Ascending aorta (tissue), 2 donors: ENCODE measurements around the gene PEX10. TPM values are rescaled to one million over a fixed set of nuclear protein-coding genes. Genes with fewer than 3 reads are reported as not detected.

ENCODE experiments used
- DNase-seq, 2 donors: peaks; one replicate each; pipeline ENCODE4 v3.0.0-alpha.2; 2019; ENCODE audit warnings: low spot score in 2 of 2
- H3K27ac ChIP-seq, 2 donors: fragments of 200-600 bp; sonication (generic); one replicate each; pipeline ENCODE4 v1.5.1; 2016 to 2017; ENCODE audit warnings: mild to moderate bottlenecking in 1 of 2
- H3K27me3 ChIP-seq: fragments of 200-600 bp; sonication (generic); one replicate; pipeline ENCODE4 v1.5.1; 2017
- H3K36me3 ChIP-seq, 2 donors: fragments of 200-600 bp; sonication (generic); one replicate each; pipeline ENCODE4 v1.5.1; 2016
- H3K4me1 ChIP-seq, 2 donors: fragments of 200-600 bp; sonication (generic); one replicate each; pipeline ENCODE4 v1.5.1; 2016 to 2017; ENCODE audit warnings: mild to moderate bottlenecking in 1 of 2
- H3K4me3 ChIP-seq, 2 donors: fragments of 200-600 bp; sonication (generic); one replicate each; pipeline ENCODE4 v1.5.1; 2016 to 2017; ENCODE audit warnings: mild to moderate bottlenecking in 1 of 2
- H3K9me3 ChIP-seq, 2 donors: fragments of 200-600 bp; sonication (generic); one replicate each; pipeline ENCODE4 v1.5.1; 2016
- intact Hi-C: fragments of 100-400 bp; cut with DNase I; formaldehyde crosslinking; loops from one replicate; pipeline ENCODE4 v1.15.1; 2023
- total RNA-seq: library from RNA; depleted of rRNA; stranded (reverse); fragments of >200 nt; gene quantifications from one replicate; pipeline ENCODE4 v1.1.0, GENCODE V29; 2016
- TF ChIP-seq, protein P1 (sequence below), 3 experiments: fragments of 200-600 bp in 2 of 3; fragments of 450-650 bp in 1 of 3; sonication (generic) in 2 of 3; IDR thresholded peaks; one replicate each; pipeline ENCODE4 v1.5.1; 2016 to 2019; ENCODE audit warnings: antibody characterized with exemption in 3 of 3, mild to moderate bottlenecking in 1 of 3, moderate library complexity in 1 of 3

Gene PEX10
- total RNA-seq, 1 donor from 2014 or later = 26.1 TPM

DNA sequence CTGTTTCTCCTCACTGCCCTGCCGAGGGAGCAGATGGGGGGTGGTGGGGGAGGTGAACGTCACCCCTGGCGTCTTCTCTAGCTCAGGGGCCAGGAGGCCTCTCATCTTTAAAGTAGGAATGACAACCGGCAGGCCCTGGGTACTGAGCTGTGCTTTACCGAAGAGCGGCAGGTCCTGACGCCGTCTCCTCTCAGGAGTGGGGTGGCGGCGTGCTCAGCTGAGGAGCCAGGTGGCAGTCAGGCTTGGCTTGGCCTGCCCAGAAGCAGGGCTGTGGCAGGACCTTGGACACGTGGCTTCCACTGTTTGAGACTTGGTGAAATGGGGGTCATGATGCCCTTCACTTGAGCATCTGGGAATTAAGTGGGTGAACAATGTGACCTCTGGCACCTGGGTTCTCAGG is 17.6 kb downstream of the PEX10 start:
- Histone ChIP-seq H3K27me3 (no peaks in the 10 kb centered on the region), H3K27ac (no peak overlapping the region), H3K9me3 (no peaks in the 10 kb centered on the region), H3K36me3 (peaks cover 42 to 52% of the 10 kb centered on the region in 2 donors), H3K4me1 (peaks cover 4 to 18% of the 10 kb centered on the region in 2 donors), H3K4me3 (no peak overlapping the region)
- TF ChIP-seq, protein P1, sequence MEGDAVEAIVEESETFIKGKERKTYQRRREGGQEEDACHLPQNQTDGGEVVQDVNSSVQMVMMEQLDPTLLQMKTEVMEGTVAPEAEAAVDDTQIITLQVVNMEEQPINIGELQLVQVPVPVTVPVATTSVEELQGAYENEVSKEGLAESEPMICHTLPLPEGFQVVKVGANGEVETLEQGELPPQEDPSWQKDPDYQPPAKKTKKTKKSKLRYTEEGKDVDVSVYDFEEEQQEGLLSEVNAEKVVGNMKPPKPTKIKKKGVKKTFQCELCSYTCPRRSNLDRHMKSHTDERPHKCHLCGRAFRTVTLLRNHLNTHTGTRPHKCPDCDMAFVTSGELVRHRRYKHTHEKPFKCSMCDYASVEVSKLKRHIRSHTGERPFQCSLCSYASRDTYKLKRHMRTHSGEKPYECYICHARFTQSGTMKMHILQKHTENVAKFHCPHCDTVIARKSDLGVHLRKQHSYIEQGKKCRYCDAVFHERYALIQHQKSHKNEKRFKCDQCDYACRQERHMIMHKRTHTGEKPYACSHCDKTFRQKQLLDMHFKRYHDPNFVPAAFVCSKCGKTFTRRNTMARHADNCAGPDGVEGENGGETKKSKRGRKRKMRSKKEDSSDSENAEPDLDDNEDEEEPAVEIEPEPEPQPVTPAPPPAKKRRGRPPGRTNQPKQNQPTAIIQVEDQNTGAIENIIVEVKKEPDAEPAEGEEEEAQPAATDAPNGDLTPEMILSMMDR (IDR thresholded peaks at IDR 0.05) = no peak
- intact Hi-C loops = no loop called here
- DNase-seq = no peak

DNA sequence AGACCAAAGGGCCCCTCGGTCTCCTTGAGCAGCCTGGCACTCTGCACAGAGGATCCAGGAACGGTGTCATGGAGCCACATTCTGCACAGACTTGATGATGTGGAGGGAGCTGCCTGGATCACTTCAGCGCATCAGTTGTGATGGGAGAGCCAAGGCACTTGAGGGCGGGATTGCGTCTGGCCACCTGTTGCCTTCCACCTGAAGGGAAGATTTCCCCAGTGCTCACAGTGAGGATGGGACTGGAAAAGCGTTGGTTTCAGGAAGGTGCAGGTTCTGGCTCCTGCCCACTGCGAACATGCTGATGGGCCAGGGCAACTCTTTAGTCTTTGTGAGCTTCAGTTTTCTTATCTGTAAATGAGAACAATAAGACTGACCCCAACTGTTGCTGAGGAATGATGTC is 18.1 kb downstream of the PEX10 start:
- Histone ChIP-seq H3K4me3 (no peak overlapping the region), H3K36me3 (peaks cover 37 to 47% of the 10 kb centered on the region in 2 donors), H3K27me3 (no peaks in the 10 kb centered on the region), H3K27ac (no peak overlapping the region), H3K9me3 (no peaks in the 10 kb centered on the region), H3K4me1 (peaks cover 4 to 18% of the 10 kb centered on the region in 2 donors)
- TF ChIP-seq, protein P1 (IDR thresholded peaks at IDR 0.05) = no peak
- intact Hi-C loops = no loop called here
- no peak for DNase-seq

- H3K36me3 ChIP-seq = peaks cover 29 to 40% of the 10 kb centered on the region in 2 donors
- no peak overlapping the region for H3K27ac ChIP-seq
- no peaks in the 10 kb centered on the region for H3K9me3 ChIP-seq
- intact Hi-C loops = no loop called here
- H3K4me1 ChIP-seq = peaks cover 4 to 18% of the 10 kb centered on the region in 2 donors
- peak overlapping the region in 1 of 2 donors; percentile 81 for H3K4me3 ChIP-seq
- DNase-seq = no peak
- no peaks in the 10 kb centered on the region for H3K27me3 ChIP-seq
- TF ChIP-seq, protein P1 (IDR thresholded peaks at IDR 0.05) = no peak
Measured at GRCh38 chr1:2393471-2393877, 18.9 kb downstream of the PEX10 start.

DNA sequence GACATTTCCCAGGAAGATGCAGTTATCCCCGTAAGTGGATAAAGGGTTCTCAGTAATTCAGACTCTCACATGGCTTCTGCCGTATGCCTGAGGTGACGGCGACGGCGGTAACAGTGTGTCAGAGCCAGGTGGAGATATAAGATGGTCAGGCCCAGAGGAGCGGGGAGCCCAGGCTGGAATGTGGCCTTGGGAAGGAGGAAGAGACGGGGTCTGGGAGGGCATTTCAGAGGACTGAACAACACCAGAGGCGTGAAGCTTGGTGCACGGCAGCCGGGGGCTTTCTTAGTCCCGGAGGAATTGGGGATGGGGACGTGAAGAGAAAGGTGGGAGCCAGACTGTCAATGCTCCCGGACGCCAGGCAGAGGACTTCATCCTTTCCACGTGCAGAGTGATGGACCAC is 19.7 kb downstream of the PEX10 start:
- Histone ChIP-seq H3K9me3 (no peaks in the 10 kb centered on the region), H3K27ac (peak overlapping the region; percentile 84 to 86), H3K4me3 (peak overlapping the region; percentile 81 to 86), H3K27me3 (no peaks in the 10 kb centered on the region), H3K36me3 (peaks cover 21 to 32% of the 10 kb centered on the region in 2 donors), H3K4me1 (peaks cover 4 to 18% of the 10 kb centered on the region in 2 donors)
- TF ChIP-seq, protein P1 (IDR thresholded peaks at IDR 0.05) = no peak
- DNase-seq = no peak
- intact Hi-C loops = no loop called here

DNA sequence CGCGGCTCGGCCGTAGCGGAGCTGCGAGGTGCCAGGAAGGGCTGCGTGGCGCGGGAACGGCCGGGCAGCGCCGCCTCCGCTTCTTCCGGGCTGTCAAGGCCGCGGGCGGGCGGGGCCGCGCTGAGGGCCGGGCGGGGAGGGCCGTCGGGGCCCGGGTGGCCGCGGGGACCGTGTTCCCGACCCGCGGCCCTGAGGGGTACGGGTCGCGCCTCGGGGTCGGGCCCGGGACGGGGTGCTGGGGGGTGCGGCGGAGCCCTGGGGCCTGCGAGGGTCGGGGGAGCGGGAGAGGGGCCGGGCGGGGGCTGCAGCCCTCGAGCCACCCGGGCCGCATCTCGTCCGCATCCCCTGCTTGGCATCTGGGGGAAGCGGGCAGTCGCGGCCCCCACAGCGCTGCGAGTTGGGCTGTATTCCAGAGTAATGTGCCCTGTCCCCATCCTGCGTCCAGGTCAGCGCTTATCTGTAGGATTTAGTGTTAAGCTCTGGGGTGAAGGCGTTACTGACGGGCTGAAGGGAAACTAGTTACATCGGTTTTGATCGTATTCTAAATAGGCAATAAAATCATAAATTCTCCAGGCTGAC is 20.3 kb downstream of the PEX10 start:
- DNase-seq = no peak
- TF ChIP-seq, protein P1 (IDR thresholded peaks at IDR 0.05) = no peak
- no peaks in the 10 kb centered on the region for H3K27me3 ChIP-seq
- H3K27ac ChIP-seq = peak overlapping the region; percentile 84 to 86
- H3K36me3 ChIP-seq = peaks cover 15 to 25% of the 10 kb centered on the region in 2 donors
- H3K9me3 ChIP-seq = no peaks in the 10 kb centered on the region
- intact Hi-C loops = loop anchor here (1.0 to 2.0 kb wide), 7 partner anchors 11 to 197 kb away; partner anchors contain the start of genes FAAP20, PANK4, PEX10 and PRXL2B
- peak overlapping the region; percentile 81 to 86 for H3K4me3 ChIP-seq
- H3K4me1 ChIP-seq = peaks cover 4 to 18% of the 10 kb centered on the region in 2 donors
